ENCODE results near the gene TRAPPC3.
A peak's percentile ranks its signal among the peaks of the same experiment; 100 is the strongest.

TRAPPC3 gene

DNA sequence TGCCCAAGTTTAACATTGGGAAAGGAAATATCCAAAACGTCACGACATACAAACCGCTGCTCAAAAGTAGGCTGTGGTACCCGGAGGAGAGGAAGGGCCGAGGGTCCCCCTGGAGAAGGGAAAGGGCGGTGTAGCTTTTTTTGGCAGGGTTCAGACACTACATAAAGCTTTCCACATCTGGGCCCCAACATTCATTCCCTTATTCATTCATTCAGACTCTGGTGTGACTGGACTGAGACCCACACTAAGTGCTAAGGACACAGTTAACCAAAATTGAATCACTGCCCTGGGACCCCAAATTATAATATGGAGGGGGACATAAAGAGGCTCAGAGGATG, 14.0 kb downstream of the TRAPPC3 start:
- WGBS, 2 experiments (ENCODE audit: insufficient coverage in 2 of 2): 96% methylated on average over 4 of the region's 6 CpGs; no CpG with 5 or more reads in 1 of the 2 experiments
- Histone ChIP-seq H3K4me1 (ENCODE audit: control insufficient read depth, insufficient read depth, low read length, poor library complexity, severe bottlenecking) (peaks cover 30% of the 10 kb centered on the region), H3K9me3 (ENCODE audit: control insufficient read depth, low read length) (no peaks in the 10 kb centered on the region), H3K36me3 (ENCODE audit: control insufficient read depth, insufficient read depth, low read length) (peaks cover 41% of the 10 kb centered on the region), H3K27ac (ENCODE audit: low read depth, low read length, severe bottlenecking) (peak overlapping the region; percentile 37), H3K4me3 (ENCODE audit: extremely low read depth, insufficient read depth, low read length, poor library complexity, severe bottlenecking) (no peak overlapping the region)

DNA sequence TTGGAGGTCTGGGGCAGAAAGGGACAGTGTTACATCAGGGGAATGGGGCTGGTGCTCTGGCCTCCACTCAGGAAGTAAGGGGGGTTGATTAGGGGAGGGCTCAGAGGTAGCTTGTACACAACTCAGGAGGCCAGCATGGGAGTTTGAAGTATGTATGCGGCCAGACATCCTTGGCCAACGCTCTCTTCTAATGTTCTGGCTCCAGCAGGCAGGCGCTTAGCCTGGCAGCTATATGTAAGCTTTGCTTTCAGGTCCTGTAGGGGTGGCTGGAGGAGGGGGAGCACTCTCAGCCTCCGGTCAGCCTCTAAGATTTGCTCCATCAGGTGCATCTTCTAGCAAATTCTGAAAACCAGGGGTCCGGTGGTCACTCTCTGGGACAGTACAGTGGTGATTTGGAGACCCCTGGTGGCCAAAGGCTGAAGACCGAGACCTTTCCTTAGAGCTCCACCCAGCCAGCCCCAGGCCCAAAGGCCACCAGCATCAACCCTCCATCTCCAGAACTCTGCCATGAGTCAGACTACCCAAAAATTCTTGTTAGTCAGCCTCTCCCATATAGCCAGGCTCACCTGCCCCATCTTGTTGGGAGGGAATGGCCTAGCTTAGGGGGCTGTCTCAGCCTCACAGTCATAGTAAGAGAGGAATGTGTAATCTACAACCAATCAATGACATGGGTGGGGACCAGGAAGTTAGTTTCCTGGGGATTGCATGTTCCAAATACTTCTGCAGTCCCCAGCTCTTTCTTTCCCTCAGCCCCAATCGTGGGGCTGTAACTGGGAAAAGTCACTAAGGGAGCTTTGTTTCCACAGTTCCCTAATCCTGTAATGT, 14.6 kb downstream of the TRAPPC3 start:
- WGBS, 2 experiments (ENCODE audit: insufficient coverage in 2 of 2): 80 to 82% methylated on average over 5 to 6 of the region's 7 CpGs

DNA sequence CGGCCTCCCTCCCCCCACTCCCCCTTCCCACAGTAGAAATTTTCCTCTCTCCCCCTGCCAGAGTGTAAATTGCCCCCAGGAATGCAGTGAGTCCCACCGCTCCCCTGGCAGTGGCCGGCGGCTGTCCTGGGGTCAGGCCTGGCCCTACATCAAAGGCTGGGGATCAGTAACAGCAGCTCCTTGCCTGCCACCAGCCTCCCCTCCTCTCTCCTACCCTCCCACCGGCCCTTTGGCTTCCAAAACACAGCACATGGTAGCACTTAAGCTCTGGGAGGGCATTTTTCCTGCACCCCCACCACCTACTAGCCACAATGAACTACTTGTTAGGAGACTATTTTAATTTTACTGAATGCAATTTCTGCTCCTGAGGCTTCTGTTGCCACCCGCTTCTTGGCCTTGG, 15.3 kb downstream of the TRAPPC3 start:
- Histone ChIP-seq H3K9me3 (ENCODE audit: control insufficient read depth, low read length) (no peaks in the 10 kb centered on the region), H3K27ac (ENCODE audit: low read depth, low read length, severe bottlenecking) (peak overlapping the region; percentile 45), H3K4me3 (ENCODE audit: extremely low read depth, insufficient read depth, low read length, poor library complexity, severe bottlenecking) (no peak overlapping the region), H3K4me1 (ENCODE audit: control insufficient read depth, insufficient read depth, low read length, poor library complexity, severe bottlenecking) (peaks cover 30% of the 10 kb centered on the region), H3K36me3 (ENCODE audit: control insufficient read depth, insufficient read depth, low read length) (peaks cover 30% of the 10 kb centered on the region)
- 41 to 62% methylated on average over 4 to 5 of the region's 6 CpGs for WGBS, 2 experiments (ENCODE audit: insufficient coverage in 2 of 2)

More for the DNA sequence above, 14.6 kb downstream of the TRAPPC3 start:
- Histone ChIP-seq H3K9me3 (ENCODE audit: control insufficient read depth, low read length) (no peaks in the 10 kb centered on the region), H3K4me3 (ENCODE audit: extremely low read depth, insufficient read depth, low read length, poor library complexity, severe bottlenecking) (no peak overlapping the region), H3K4me1 (ENCODE audit: control insufficient read depth, insufficient read depth, low read length, poor library complexity, severe bottlenecking) (peaks cover 30% of the 10 kb centered on the region), H3K36me3 (ENCODE audit: control insufficient read depth, insufficient read depth, low read length) (peaks cover 37% of the 10 kb centered on the region), H3K27ac (ENCODE audit: low read depth, low read length, severe bottlenecking) (peak overlapping the region; percentile 45)

DNA sequence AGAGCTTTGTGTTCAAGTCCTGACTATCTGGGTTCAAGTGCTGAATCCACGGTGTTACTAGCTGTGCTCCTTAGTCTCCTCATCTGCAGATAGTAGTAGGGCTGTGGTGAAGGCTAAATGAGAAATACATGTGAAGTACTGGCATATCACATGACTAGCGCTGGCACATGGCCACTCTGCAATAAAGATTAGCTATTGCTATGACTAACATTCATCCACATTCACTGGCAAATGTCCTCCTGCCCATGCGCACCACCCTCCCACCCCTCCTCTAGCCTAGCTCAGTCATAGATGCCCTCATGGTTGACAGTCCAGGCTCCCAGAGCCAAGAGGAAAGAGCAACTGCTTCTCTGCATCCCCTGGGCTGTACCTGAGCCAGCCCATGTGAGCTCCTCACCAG, 15.8 kb downstream of the TRAPPC3 start:
- no peaks in the 10 kb centered on the region for H3K9me3 ChIP-seq (ENCODE audit: control insufficient read depth, low read length)
- 80 to 84% methylated on average over 1 to 3 of the region's 3 CpGs for WGBS, 2 experiments (ENCODE audit: insufficient coverage in 2 of 2)
- H3K4me1 ChIP-seq (ENCODE audit: control insufficient read depth, insufficient read depth, low read length, poor library complexity, severe bottlenecking): peaks cover 30% of the 10 kb centered on the region
- H3K27ac ChIP-seq (ENCODE audit: low read depth, low read length, severe bottlenecking): no peak overlapping the region
- H3K4me3 ChIP-seq (ENCODE audit: extremely low read depth, insufficient read depth, low read length, poor library complexity, severe bottlenecking): no peak overlapping the region
- H3K36me3 ChIP-seq (ENCODE audit: control insufficient read depth, insufficient read depth, low read length): peaks cover 25% of the 10 kb centered on the region

DNA sequence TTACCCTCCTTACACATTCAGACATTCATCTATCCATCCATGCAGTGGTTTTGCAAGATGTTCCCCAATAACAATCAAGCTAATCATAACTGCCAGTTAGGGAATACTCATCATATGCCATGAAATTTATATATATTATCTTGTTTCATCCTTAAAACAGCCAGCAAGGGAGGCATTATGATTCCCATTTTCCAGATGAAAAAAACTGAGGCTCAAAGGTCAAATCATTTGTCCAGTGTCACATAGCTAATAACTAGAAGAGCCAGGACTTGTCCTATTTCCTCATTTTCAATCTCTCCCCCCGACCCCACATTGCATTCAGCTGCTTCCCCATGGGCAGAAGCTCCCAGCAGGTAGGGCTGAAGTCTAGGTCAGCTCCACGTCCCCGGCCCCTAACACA, 17.3 kb downstream of the TRAPPC3 start:
- H3K4me3 ChIP-seq (ENCODE audit: extremely low read depth, insufficient read depth, low read length, poor library complexity, severe bottlenecking): no peak overlapping the region
- WGBS, 2 experiments (ENCODE audit: insufficient coverage in 2 of 2): 89 to 93% methylated on average over 3 of the region's 3 CpGs

DNA sequence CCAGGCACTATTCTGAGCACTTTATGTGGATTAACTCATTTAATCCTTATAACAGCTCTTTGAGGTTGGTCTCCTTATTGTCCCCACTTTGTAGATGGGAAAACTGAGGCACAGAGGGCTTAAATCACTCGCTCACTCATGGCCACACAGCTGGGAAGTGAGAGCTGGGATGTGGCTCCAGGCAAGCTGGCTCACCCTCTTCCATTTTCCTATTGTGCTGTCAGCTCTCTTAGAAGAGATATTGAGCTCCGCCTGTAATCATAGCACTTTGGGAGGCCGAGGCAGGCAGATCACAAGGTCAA, 20.4 kb downstream of the TRAPPC3 start:
- 91 to 93% methylated on average over 3 of the region's 3 CpGs for WGBS, 2 experiments (ENCODE audit: insufficient coverage in 2 of 2)

More for the DNA sequence above, 17.3 kb downstream of the TRAPPC3 start:
- H3K4me1 ChIP-seq (ENCODE audit: control insufficient read depth, insufficient read depth, low read length, poor library complexity, severe bottlenecking): peaks cover 30% of the 10 kb centered on the region
- H3K27ac ChIP-seq (ENCODE audit: low read depth, low read length, severe bottlenecking): no peak overlapping the region
- H3K36me3 ChIP-seq (ENCODE audit: control insufficient read depth, insufficient read depth, low read length): peaks cover 12% of the 10 kb centered on the region
- no peaks in the 10 kb centered on the region for H3K9me3 ChIP-seq (ENCODE audit: control insufficient read depth, low read length)

DNA sequence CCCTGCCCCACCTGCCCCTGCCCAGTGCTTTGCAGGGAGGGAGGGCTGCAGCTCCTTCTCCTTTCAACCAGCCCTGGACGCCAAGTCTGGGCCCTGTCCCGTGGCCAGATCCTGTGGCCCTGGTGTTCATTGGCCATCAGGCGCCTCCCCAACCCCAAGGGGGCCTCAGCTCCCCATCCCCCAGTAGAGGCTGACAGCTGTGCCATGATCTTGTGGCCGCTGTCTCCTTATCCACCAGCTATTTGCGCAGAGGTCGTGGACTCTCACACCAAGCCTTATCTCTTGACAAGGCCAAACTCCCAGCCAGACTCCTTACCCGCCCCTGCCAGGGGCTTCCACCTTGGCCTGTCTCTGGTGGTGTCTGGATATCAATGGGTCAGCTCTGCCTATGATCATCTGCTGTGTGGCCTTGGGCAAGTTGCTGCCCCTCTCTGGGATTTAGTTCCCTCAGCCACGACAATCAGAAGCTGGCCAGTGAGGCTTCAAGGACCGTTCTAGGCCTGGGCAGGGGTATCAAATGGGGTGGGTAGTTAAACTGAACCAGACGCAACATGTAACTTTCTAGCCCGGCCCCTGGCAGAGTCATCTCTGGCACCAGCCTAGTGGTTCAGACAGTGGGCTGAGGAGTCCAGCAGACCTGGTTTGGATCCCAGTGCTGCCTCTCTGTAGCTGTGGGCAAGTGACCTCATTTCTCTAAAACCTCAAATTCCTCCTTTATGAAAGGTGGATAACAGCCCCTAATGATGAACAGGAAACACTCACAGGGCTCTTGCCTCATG, 21.0 kb downstream of the TRAPPC3 start:
- WGBS, 2 experiments (ENCODE audit: insufficient coverage in 2 of 2): 87 to 93% methylated on average over 10 of the region's 11 CpGs
- no peak overlapping the region for H3K27ac ChIP-seq (ENCODE audit: low read depth, low read length, severe bottlenecking)
- no peaks in the 10 kb centered on the region for H3K36me3 ChIP-seq (ENCODE audit: control insufficient read depth, insufficient read depth, low read length)

More for the DNA sequence above, 20.4 kb downstream of the TRAPPC3 start:
- no peaks in the 10 kb centered on the region for H3K9me3 ChIP-seq (ENCODE audit: control insufficient read depth, low read length)
- no peaks in the 10 kb centered on the region for H3K36me3 ChIP-seq (ENCODE audit: control insufficient read depth, insufficient read depth, low read length)
- no peak overlapping the region for H3K4me3 ChIP-seq (ENCODE audit: extremely low read depth, insufficient read depth, low read length, poor library complexity, severe bottlenecking)
- no peak overlapping the region for H3K27ac ChIP-seq (ENCODE audit: low read depth, low read length, severe bottlenecking)
- peaks cover 5% of the 10 kb centered on the region for H3K4me1 ChIP-seq (ENCODE audit: control insufficient read depth, insufficient read depth, low read length, poor library complexity, severe bottlenecking)

DNA sequence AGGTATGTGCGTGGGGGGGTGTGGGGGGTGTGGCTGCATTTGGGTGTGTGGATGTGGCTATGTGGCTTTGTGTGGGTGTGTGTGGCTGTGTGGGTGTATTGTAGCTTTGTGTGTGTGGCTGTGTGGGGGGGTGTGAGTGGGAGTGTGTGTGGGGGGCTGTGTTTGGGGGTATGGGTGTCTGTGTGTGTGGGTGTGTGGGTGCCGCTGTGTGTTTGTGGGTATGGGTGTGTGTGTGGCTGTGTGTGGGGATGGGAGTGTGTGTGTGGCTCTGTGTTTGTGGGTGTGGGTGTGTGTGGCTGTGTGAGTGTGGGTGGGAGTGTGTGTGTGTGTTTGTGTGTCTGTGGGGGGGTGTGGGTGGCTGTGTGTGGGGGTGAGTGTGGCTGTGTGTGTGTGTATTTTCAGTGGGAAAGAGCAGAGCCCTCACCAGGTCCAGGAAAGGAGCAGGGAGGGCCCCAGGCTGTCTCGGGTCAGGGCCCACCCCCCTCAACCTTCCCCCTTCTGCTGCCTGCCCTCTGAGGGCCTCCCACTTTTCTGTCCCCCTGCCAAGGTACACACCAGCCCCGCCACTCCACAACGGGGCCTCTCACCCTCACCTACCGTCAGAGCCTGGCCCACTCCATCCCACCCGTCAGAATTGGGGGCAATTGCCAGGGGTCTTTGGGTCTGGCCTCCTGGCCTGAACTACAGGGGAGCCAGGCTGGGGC, 22.3 kb downstream of the TRAPPC3 start:
- Histone ChIP-seq H3K4me3 (ENCODE audit: extremely low read depth, insufficient read depth, low read length, poor library complexity, severe bottlenecking) (no peak overlapping the region), H3K27ac (ENCODE audit: low read depth, low read length, severe bottlenecking) (no peak overlapping the region), H3K4me1 (ENCODE audit: control insufficient read depth, insufficient read depth, low read length, poor library complexity, severe bottlenecking) (no peaks in the 10 kb centered on the region), H3K36me3 (ENCODE audit: control insufficient read depth, insufficient read depth, low read length) (no peaks in the 10 kb centered on the region), H3K9me3 (ENCODE audit: control insufficient read depth, low read length) (no peaks in the 10 kb centered on the region)
- 93 to 100% methylated on average over 2 to 4 of the region's 7 CpGs for WGBS, 2 experiments (ENCODE audit: insufficient coverage in 2 of 2)

More for the DNA sequence above, 21.0 kb downstream of the TRAPPC3 start:
- Histone ChIP-seq H3K4me3 (ENCODE audit: extremely low read depth, insufficient read depth, low read length, poor library complexity, severe bottlenecking) (no peak overlapping the region), H3K9me3 (ENCODE audit: control insufficient read depth, low read length) (no peaks in the 10 kb centered on the region), H3K4me1 (ENCODE audit: control insufficient read depth, insufficient read depth, low read length, poor library complexity, severe bottlenecking) (no peaks in the 10 kb centered on the region)

DNA sequence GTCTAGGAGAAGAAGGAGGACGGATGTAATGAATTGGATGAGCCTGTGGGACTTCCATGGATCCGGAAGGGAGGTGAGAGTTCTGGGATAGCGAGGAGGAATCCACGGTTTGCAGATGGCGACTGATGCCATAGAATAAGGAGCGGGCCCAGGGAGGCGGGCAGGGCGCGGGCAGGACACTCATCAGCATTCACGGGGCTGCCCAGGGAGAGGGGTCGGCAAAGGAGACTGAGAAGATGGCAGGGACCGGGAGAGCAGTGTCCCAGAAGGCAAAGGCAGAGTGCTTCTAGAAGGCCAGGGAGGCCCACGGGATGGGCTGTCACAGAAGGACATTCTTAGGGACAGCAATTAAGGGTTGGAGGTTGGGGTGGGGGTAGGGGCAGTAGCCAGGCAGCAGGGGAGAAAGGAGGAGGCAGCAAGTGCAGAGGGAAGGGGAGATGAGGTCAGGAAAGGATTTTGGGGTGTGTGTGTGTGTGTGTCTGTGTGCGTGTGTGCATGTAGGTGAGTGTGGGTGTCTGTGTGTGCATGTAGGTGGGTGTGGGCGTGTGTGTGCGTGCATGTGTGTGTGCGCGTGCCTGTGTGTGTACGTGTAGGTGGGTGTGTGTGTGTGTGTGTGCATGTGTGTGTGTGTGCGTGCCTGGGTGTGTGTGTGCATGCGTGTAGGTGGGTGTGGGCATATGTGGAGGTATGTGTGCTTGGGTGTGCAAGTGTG, 23.1 kb downstream of the TRAPPC3 start:
- H3K36me3 ChIP-seq (ENCODE audit: control insufficient read depth, insufficient read depth, low read length): no peaks in the 10 kb centered on the region
- H3K4me3 ChIP-seq (ENCODE audit: extremely low read depth, insufficient read depth, low read length, poor library complexity, severe bottlenecking): no peak overlapping the region
- no peaks in the 10 kb centered on the region for H3K4me1 ChIP-seq (ENCODE audit: control insufficient read depth, insufficient read depth, low read length, poor library complexity, severe bottlenecking)
- 75 to 80% methylated on average over 18 to 21 of the region's 21 CpGs for WGBS, 2 experiments (ENCODE audit: insufficient coverage in 2 of 2)
- no peaks in the 10 kb centered on the region for H3K9me3 ChIP-seq (ENCODE audit: control insufficient read depth, low read length)
- no peak overlapping the region for H3K27ac ChIP-seq (ENCODE audit: low read depth, low read length, severe bottlenecking)

Data from mesodermal cell (in vitro differentiated cells).